Hepatocyte (in vitro differentiated cells): Measurements from ENCODE around the gene NCAPD3. TPM values are rescaled to one million over a fixed set of nuclear protein-coding genes. Genes with fewer than 3 reads are reported as not detected.

Experiments used
- DNase-seq: peaks from one replicate; pipeline ENCODE4 v3.0.0-alpha.2; 2016; ENCODE audit warnings: low spot score
- H2AFZ ChIP-seq: fragments of 200-600 bp; sonication (generic); 2 replicates; pipeline ENCODE4 v1.6.0; 2016; ENCODE audit warnings: antibody characterized with exemption, mild to moderate bottlenecking
- H3K27ac ChIP-seq: fragments of 200-600 bp; sonication (generic); 2 replicates; pipeline ENCODE4 v1.5.1; 2016; ENCODE audit warnings: mild to moderate bottlenecking
- H3K27me3 ChIP-seq: fragments of 200-600 bp; sonication (generic); 2 replicates; pipeline ENCODE4 v1.6.1; 2016
- H3K36me3 ChIP-seq: fragments of 200-600 bp; sonication (generic); replicated peaks from 2 replicates; pipeline ENCODE4 v1.5.1; 2016; ENCODE audit warnings: low read depth; ENCODE audit not compliant: insufficient read depth
- H3K4me1 ChIP-seq: fragments of 200-600 bp; sonication (generic); 2 replicates; pipeline ENCODE4 v1.5.1; 2016; ENCODE audit warnings: mild to moderate bottlenecking, moderate library complexity; ENCODE audit not compliant: insufficient read depth
- H3K4me2 ChIP-seq: fragments of 200-600 bp; sonication (generic); 2 replicates; pipeline ENCODE4 v1.6.0; 2016
- H3K4me3 ChIP-seq: fragments of 200-600 bp; sonication (generic); 2 replicates; pipeline ENCODE4 v1.5.1; 2016; ENCODE audit warnings: mild to moderate bottlenecking
- H3K79me2 ChIP-seq: fragments of 200-600 bp; sonication (generic); 2 replicates; pipeline ENCODE4 v1.6.0; 2017; ENCODE audit warnings: mild to moderate bottlenecking
- H3K9me2 ChIP-seq: fragments of 200-600 bp; sonication (generic); replicated peaks from 2 replicates; pipeline ENCODE4 v1.6.0; 2017; ENCODE audit warnings: mild to moderate bottlenecking; ENCODE audit not compliant: insufficient read depth
- H3K9me3 ChIP-seq: fragments of 200-600 bp; sonication (generic); 2 replicates; pipeline ENCODE4 v1.5.1; 2016; ENCODE audit warnings: low read depth, mild to moderate bottlenecking
- H4K20me1 ChIP-seq: fragments of 200-600 bp; sonication (generic); 2 replicates; pipeline ENCODE4 v1.6.0; 2016; ENCODE audit warnings: mild to moderate bottlenecking; ENCODE audit not compliant: insufficient read depth, poor library complexity, severe bottlenecking
- CTCF ChIP-seq: fragments of 200-600 bp; sonication (generic); IDR thresholded peaks from 2 replicates; pipeline ENCODE4 v1.5.1; 2016; ENCODE audit warnings: antibody characterized with exemption, mild to moderate bottlenecking; ENCODE audit not compliant: poor library complexity
- EZH2 ChIP-seq: fragments of 200-600 bp; sonication (generic); IDR thresholded peaks from 2 replicates; pipeline ENCODE4 v1.6.1; 2016; ENCODE audit warnings: antibody characterized with exemption, mild to moderate bottlenecking, borderline replicate concordance
- EZH2phosphoT487 ChIP-seq: fragments of 200-600 bp; sonication (generic); IDR thresholded peaks from one replicate; pipeline ENCODE4 v1.6.1; 2018; ENCODE audit warnings: antibody characterized with exemption, mild to moderate bottlenecking, low read depth, moderate library complexity; ENCODE audit not compliant: unreplicated experiment, severe bottlenecking
- WGBS: methylation state at CpG from one replicate; pipeline ENCODE4 v1.1.6; 2016; ENCODE audit warnings: low lambda C conversion rate; ENCODE audit errors: missing lambda C conversion rate; 5-methylcytosine and 5-hydroxymethylcytosine counted together
- polyA plus RNA-seq: library from polyadenylated mRNA; unstranded; fragments of >200 nt; fragmentation: Nextera tagmentation; extraction: Ambion mirVana; gene quantifications from 2 replicates; pipeline ENCODE4 v1.2.1, GENCODE V29; 2016
- total RNA-seq: library from RNA; depleted of rRNA; stranded (reverse); fragments of >200 nt; gene quantifications from 2 replicates; pipeline ENCODE4 v1.2.3, GENCODE V29; 2014

The NCAPD3 gene, protein sequence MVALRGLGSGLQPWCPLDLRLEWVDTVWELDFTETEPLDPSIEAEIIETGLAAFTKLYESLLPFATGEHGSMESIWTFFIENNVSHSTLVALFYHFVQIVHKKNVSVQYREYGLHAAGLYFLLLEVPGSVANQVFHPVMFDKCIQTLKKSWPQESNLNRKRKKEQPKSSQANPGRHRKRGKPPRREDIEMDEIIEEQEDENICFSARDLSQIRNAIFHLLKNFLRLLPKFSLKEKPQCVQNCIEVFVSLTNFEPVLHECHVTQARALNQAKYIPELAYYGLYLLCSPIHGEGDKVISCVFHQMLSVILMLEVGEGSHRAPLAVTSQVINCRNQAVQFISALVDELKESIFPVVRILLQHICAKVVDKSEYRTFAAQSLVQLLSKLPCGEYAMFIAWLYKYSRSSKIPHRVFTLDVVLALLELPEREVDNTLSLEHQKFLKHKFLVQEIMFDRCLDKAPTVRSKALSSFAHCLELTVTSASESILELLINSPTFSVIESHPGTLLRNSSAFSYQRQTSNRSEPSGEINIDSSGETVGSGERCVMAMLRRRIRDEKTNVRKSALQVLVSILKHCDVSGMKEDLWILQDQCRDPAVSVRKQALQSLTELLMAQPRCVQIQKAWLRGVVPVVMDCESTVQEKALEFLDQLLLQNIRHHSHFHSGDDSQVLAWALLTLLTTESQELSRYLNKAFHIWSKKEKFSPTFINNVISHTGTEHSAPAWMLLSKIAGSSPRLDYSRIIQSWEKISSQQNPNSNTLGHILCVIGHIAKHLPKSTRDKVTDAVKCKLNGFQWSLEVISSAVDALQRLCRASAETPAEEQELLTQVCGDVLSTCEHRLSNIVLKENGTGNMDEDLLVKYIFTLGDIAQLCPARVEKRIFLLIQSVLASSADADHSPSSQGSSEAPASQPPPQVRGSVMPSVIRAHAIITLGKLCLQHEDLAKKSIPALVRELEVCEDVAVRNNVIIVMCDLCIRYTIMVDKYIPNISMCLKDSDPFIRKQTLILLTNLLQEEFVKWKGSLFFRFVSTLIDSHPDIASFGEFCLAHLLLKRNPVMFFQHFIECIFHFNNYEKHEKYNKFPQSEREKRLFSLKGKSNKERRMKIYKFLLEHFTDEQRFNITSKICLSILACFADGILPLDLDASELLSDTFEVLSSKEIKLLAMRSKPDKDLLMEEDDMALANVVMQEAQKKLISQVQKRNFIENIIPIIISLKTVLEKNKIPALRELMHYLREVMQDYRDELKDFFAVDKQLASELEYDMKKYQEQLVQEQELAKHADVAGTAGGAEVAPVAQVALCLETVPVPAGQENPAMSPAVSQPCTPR (N-terminal part only)
- 9.5 and 16.5 TPM in 2 replicates for total RNA-seq
- 5.8 and 8.8 TPM in 2 replicates for polyA plus RNA-seq

- peak; percentile 98 for DNase-seq
- peaks cover 17% of the 10 kb centered on the region for H3K4me1 ChIP-seq
- peak within 1 kb of the TSS; percentile 87 for H2AFZ ChIP-seq
- no peaks in the 10 kb centered on the region for H3K36me3 ChIP-seq
- peaks cover 25% of the 10 kb centered on the region for H4K20me1 ChIP-seq
- peaks cover 68% of the 10 kb centered on the region for H3K79me2 ChIP-seq
- no peaks in the 10 kb centered on the region for H3K27me3 ChIP-seq
- H3K4me3 ChIP-seq, result peak within 1 kb of the TSS; percentile 78
- H3K9me3 ChIP-seq, result no peaks in the 10 kb centered on the region
- peak within 1 kb of the TSS; percentile 98 for H3K4me2 ChIP-seq
- TF ChIP-seq EZH2phosphoT487 (no peak), CTCF (no peak), EZH2 (no peak)
- peak within 1 kb of the TSS; percentile 86 for H3K27ac ChIP-seq
- H3K9me2 ChIP-seq, result no peaks in the 10 kb centered on the region
- under 1% methylated on average over 61 of the region's 89 CpGs for WGBS
Measured at GRCh38 chr11:134223836-134224709, at the start of gene NCAPD3, which contains the start of gene VPS26B. Gene NCAPD3 (minus strand): TSS chr11:134223967. CDS start chr11:134223926, 41 bp downstream. Gene VPS26B (plus strand): TSS chr11:134224671. CDS start chr11:134225123, 452 bp downstream.

- H3K4me3 ChIP-seq, result no peak overlapping the region
- H3K36me3 ChIP-seq, result no peaks in the 10 kb centered on the region
- H2AFZ ChIP-seq, result no peak overlapping the region
- H3K4me1 ChIP-seq, result peaks cover 12% of the 10 kb centered on the region
- TF ChIP-seq CTCF (no peak), EZH2phosphoT487 (no peak), EZH2 (no peak)
- no peaks in the 10 kb centered on the region for H3K9me3 ChIP-seq
- DNase-seq, result no peak
- peaks cover 79% of the 10 kb centered on the region for H3K27me3 ChIP-seq
- 35% methylated on average over 3 of the region's 3 CpGs for WGBS
- no peaks in the 10 kb centered on the region for H4K20me1 ChIP-seq
- H3K79me2 ChIP-seq, result no peaks in the 10 kb centered on the region
- no peaks in the 10 kb centered on the region for H3K9me2 ChIP-seq
- no peak overlapping the region for H3K27ac ChIP-seq
- H3K4me2 ChIP-seq, result no peak overlapping the region
Measured at GRCh38 chr11:134273317-134273712, 49.5 kb upstream of the NCAPD3 start.
